SH-SY5Y (cell line): ENCODE measurements around the gene SSR4.

Experiments
- GATA2 ChIP-seq: IDR thresholded peaks from 2 replicates; pipeline ENCODE4 v1.6.1; 2011; ENCODE audit warnings: mild to moderate bottlenecking, low read depth, low read length
- GATA3 ChIP-seq: IDR thresholded peaks from 2 replicates; pipeline ENCODE4 v1.6.1; 2011; ENCODE audit warnings: low read depth, mild to moderate bottlenecking, low read length, moderate library complexity

SSR4 gene

GRCh38 chrX:153794018-153794896, at the start of gene SSR4, which contains the start of gene IDH3G:
Gene SSR4 (plus strand): TSS chrX:153794668. CDS start chrX:153794688, 20 bp downstream.
Gene IDH3G (minus strand): TSS chrX:153794375. CDS start chrX:153794326, 49 bp downstream.
- TF ChIP-seq GATA2 (no peak), GATA3 (no peak)

GRCh38 chrX:153746359-153746758, 48.1 kb upstream of the SSR4 start:
- TF ChIP-seq GATA3 (no peak), GATA2 (no peak)

GRCh38 chrX:153750127-153750774, 44.2 kb upstream of the SSR4 start:
- TF ChIP-seq GATA2 (no peak), GATA3 (no peak)

GRCh38 chrX:153755136-153755535, 39.3 kb upstream of the SSR4 start:
- no peak for TF ChIP-seq GATA2
- no peak for TF ChIP-seq GATA3

- TF ChIP-seq GATA3 (no peak), GATA2 (no peak)
Observed at GRCh38 chrX:153761863-153762262, 32.6 kb upstream of the SSR4 start.

- TF ChIP-seq GATA2 (no peak), GATA3 (no peak)
Observed at GRCh38 chrX:153762626-153763173, 31.8 kb upstream of the SSR4 start.

GRCh38 chrX:153763298-153763932, 31.1 kb upstream of the SSR4 start:
- TF ChIP-seq GATA3 (no peak), GATA2 (no peak)

GRCh38 chrX:153763989-153764755, 30.3 kb upstream of the SSR4 start, which contains the start of gene PLXNB3:
Gene PLXNB3 (plus strand): TSS chrX:153764249. CDS start chrX:153765536, 1,287 bp downstream.
- TF ChIP-seq GATA3 (no peak), GATA2 (no peak)

GRCh38 chrX:153764786-153765137, 29.7 kb upstream of the SSR4 start:
- TF ChIP-seq GATA3 (no peak), GATA2 (no peak)

GRCh38 chrX:153765138-153766079, 29.1 kb upstream of the SSR4 start:
- TF ChIP-seq GATA2 = no peak
- no peak for TF ChIP-seq GATA3

- no peak for TF ChIP-seq GATA3
- TF ChIP-seq GATA2 = no peak
Observed at GRCh38 chrX:153766098-153766817, 28.2 kb upstream of the SSR4 start.
